CD14-positive monocyte (primary cell): ENCODE data around the gene JMJD1C. TPM values are rescaled to one million over a fixed set of nuclear protein-coding genes. Genes with fewer than 3 reads are reported as not detected.
A peak's percentile ranks its signal among the peaks of the same experiment; 100 is the strongest.

Experiments used
- DNase-seq, 3 donors: peaks; one replicate each; pipeline ENCODE4 v3.0.0-alpha.2; 2011 to 2022
- H2AFZ ChIP-seq: 2 replicates; pipeline ENCODE4 v1.6.0; 2012; ENCODE audit warnings: mild to moderate bottlenecking, low read depth, low read length, inconsistent platforms; ENCODE audit not compliant: insufficient read depth, poor library complexity, severe bottlenecking
- H3K27ac ChIP-seq, 2 donors: 1 replicate in 1 of 2; 2 replicates in 1 of 2; pipeline ENCODE4 v1.5.1; 2012 to 2013; ENCODE audit warnings: low read length in 2 of 2, control low read depth in 1 of 2, inconsistent platforms in 1 of 2, low read depth in 1 of 2, mild to moderate bottlenecking in 1 of 2
- H3K27me3 ChIP-seq, 2 donors: one replicate each; pipeline versions ENCODE4 v1.6.0 to v1.6.1; 2011 to 2013; ENCODE audit warnings: low read length in 2 of 2; ENCODE audit not compliant: control insufficient read depth in 2 of 2, insufficient read depth in 2 of 2
- H3K36me3 ChIP-seq, 2 donors: replicated peaks in 1 of 2; 1 replicate in 1 of 2; 2 replicates in 1 of 2; pipeline versions ENCODE4 v1.5.1 to v1.6.1; 2012 to 2013; ENCODE audit warnings: low read length in 2 of 2, control low read depth in 1 of 2, inconsistent platforms in 1 of 2, mild to moderate bottlenecking in 1 of 2; ENCODE audit not compliant: insufficient read depth in 2 of 2, control insufficient read depth in 1 of 2
- H3K4me1 ChIP-seq, 2 donors: 1 replicate in 1 of 2; 2 replicates in 1 of 2; pipeline versions ENCODE4 v1.5.1 to v1.6.1; 2012 to 2013; ENCODE audit warnings: low read length in 2 of 2, control low read depth in 1 of 2, inconsistent platforms in 1 of 2, mild to moderate bottlenecking in 1 of 2, moderate library complexity in 1 of 2; ENCODE audit not compliant: insufficient read depth in 2 of 2, control insufficient read depth in 1 of 2
- H3K4me2 ChIP-seq: replicated peaks from 2 replicates; pipeline ENCODE3; 2012; ENCODE audit warnings: low read length, moderate library complexity, mild to moderate bottlenecking; ENCODE audit not compliant: poor library complexity, severe bottlenecking; ENCODE audit errors: extremely low read depth
- H3K4me3 ChIP-seq, 3 experiments: fragments of 200-600 bp in 1 of 3; sonication (generic) in 1 of 3; replicated peaks in 1 of 3; 1 replicate in 2 of 3; 2 replicates in 1 of 3; pipeline ENCODE4 v1.5.1; 2011 to 2013; ENCODE audit warnings: low read length in 3 of 3, mild to moderate bottlenecking in 3 of 3, control low read depth in 2 of 3, low read depth in 2 of 3, inconsistent platforms in 1 of 3, moderate library complexity in 1 of 3
- H3K79me2 ChIP-seq: 2 replicates; pipeline ENCODE4 v1.6.0; 2012; ENCODE audit warnings: mild to moderate bottlenecking, control low read depth, inconsistent platforms, low read length, moderate library complexity; ENCODE audit not compliant: insufficient read depth
- H3K9ac ChIP-seq: 2 replicates; pipeline ENCODE4 v1.6.0; 2017; ENCODE audit warnings: low read length, mild to moderate bottlenecking; ENCODE audit not compliant: insufficient read depth, poor library complexity, severe bottlenecking
- H3K9me3 ChIP-seq, 2 donors: replicated peaks in 1 of 2; 1 replicate in 1 of 2; 2 replicates in 1 of 2; pipeline versions ENCODE4 v1.5.1 to v1.6.1; 2012 to 2013; ENCODE audit warnings: low read length in 2 of 2, control low read depth in 1 of 2; ENCODE audit not compliant: control insufficient read depth in 1 of 2, insufficient read depth in 1 of 2
- H4K20me1 ChIP-seq: 2 replicates; pipeline ENCODE4 v1.6.0; 2012; ENCODE audit warnings: mild to moderate bottlenecking, low read length, control low read depth, moderate library complexity; ENCODE audit not compliant: insufficient read depth
- H3K27ac Mint-ChIP-seq, 7 donors: one replicate each; pipeline ENCODE4 v1.8.0; 2020; ENCODE audit warnings: mild to moderate bottlenecking in 7 of 7, mixed read lengths in 7 of 7, moderate library complexity in 6 of 7, inconsistent platforms in 2 of 7
- H3K27me3 Mint-ChIP-seq, 3 donors: one replicate each; pipeline ENCODE4 v1.8.0; 2021 to 2022; ENCODE audit warnings: low read depth in 3 of 3, mild to moderate bottlenecking in 3 of 3, mixed read lengths in 3 of 3, moderate library complexity in 3 of 3, inconsistent platforms in 1 of 3
- H3K36me3 Mint-ChIP-seq, 2 donors: one replicate each; pipeline ENCODE4 v1.8.0; 2020; ENCODE audit warnings: mixed read lengths in 2 of 2, inconsistent platforms in 1 of 2, mild to moderate bottlenecking in 1 of 2
- H3K4me1 Mint-ChIP-seq: one replicate; pipeline ENCODE4 v1.8.0; 2020; ENCODE audit warnings: mild to moderate bottlenecking, mixed read lengths
- H3K4me3 Mint-ChIP-seq, 2 donors: one replicate each; pipeline ENCODE4 v1.8.0; 2020; ENCODE audit warnings: mild to moderate bottlenecking in 2 of 2, mixed read lengths in 2 of 2, moderate library complexity in 1 of 2
- H3K9me3 Mint-ChIP-seq, 7 donors: one replicate each; pipeline ENCODE4 v1.8.0; 2020 to 2022; ENCODE audit warnings: mixed read lengths in 7 of 7, mild to moderate bottlenecking in 6 of 7, moderate library complexity in 6 of 7, inconsistent platforms in 2 of 7
- CTCF ChIP-seq: fragments of 200-600 bp; IDR thresholded peaks from one replicate; pipeline ENCODE4 v1.8.0; 2022; ENCODE audit warnings: antibody characterized with exemption, mild to moderate bottlenecking
- WGBS: methylation state at CpG from one replicate; pipeline ENCODE4 v1.1.5; 2013; ENCODE audit warnings: missing lambda C conversion rate; ENCODE audit not compliant: insufficient coverage; 5-methylcytosine and 5-hydroxymethylcytosine counted together
- intact Hi-C, 2 donors: fragments of 100-400 bp; cut with micrococcal nuclease; formaldehyde crosslinking; loops; one replicate each; pipeline versions ENCODE4 v1.15.0 to v1.15.1; 2023
- polyA plus RNA-seq, 3 donors: library from polyadenylated mRNA; depleted of rRNA in 1 of 3; unstranded in 2 of 3; stranded (reverse) in 1 of 3; fragments of 300-500 nt in 2 of 3; fragments of >200 nt in 1 of 3; fragmentation: Illumina TruSeq in 2 of 3; gene quantifications; 1 replicate in 2 of 3; 2 replicates in 1 of 3; pipeline ENCODE4 v1.2.3, GENCODE V29; 2012 to 2021

JMJD1C gene
- polyA plus RNA-seq, 3 donors: 27.8 to 84.8 (median 46.5) TPM

DNA sequence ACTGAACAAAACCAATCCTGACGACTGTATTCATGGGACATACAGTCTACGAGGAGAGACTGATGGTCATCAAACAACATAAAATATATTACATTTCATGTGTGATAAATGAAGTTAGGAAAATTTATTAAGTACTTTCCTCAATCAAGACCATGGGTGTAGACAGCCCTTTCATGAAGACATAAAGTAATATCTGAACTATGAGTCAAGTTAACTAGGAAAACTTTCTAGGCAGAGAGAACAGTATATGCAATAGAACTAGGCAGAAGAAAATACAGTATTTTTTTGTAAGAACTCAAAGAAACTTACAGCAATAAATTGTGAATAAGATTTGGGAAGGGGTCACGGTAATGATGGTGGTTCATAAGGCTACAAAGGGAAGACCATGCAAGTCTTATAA, 112.8 kb downstream of the JMJD1C start:
- H4K20me1 ChIP-seq: peaks cover 33% of the 10 kb centered on the region
- H3K27ac ChIP-seq: no peak overlapping the region
- no peak overlapping the region for H3K9ac ChIP-seq
- no peaks in the 10 kb centered on the region for H3K27me3 ChIP-seq
- Mint-ChIP-seq H3K36me3 (peaks cover 3 to 4% of the 10 kb centered on the region in 2 donors), H3K27me3 (no peaks in the 10 kb centered on the region), H3K9me3 (no peaks in the 10 kb centered on the region), H3K4me3 (no peak overlapping the region), H3K4me1 (peaks cover 15% of the 10 kb centered on the region), H3K27ac (peak overlapping the region in 1 of 7 donors; percentile 4)
- WGBS: no CpG with 5 or more reads among the region's 3 CpGs
- no peak overlapping the region for H3K4me2 ChIP-seq
- no peak for DNase-seq
- no peaks in the 10 kb centered on the region for H3K9me3 ChIP-seq
- no peak overlapping the region for H3K4me3 ChIP-seq
- peaks cover 16% of the 10 kb centered on the region for H3K79me2 ChIP-seq
- intact Hi-C loops: no loop called here
- no peak overlapping the region for H2AFZ ChIP-seq
- H3K36me3 ChIP-seq: no peaks in the 10 kb centered on the region
- TF ChIP-seq CTCF: no peak
- H3K4me1 ChIP-seq: peaks cover 0 to 5% of the 10 kb centered on the region in 2 donors

DNA sequence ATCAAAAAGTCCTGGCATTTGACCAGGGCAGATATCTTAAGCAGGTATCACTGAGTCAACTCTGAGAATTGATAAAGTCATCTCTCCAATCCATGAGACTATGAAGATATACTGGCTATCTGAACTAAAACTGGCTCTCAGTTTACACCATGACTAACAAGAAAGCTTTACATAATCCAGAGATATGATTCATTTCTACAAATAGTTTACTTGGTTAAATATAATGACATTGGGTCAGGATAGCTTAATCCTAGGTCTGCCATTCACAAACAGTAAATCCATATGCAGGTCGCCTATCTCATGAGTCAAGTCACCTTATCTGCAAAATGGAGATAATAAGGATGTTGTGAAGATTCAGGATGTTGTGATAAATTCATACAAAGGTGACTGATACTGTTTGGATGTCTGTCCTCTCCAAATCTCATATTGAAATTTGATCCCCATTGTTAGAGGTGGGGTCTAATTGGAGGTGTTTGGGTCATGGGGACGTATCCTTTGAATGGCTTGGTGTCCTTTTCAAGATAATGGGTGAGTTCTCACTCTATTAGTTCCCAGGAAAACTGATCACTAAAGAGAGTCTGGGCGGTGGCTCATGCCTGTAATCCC, 117.4 kb downstream of the JMJD1C start:
- H3K9ac ChIP-seq: no peak overlapping the region
- H3K27ac ChIP-seq: no peak overlapping the region
- no peak overlapping the region for H2AFZ ChIP-seq
- no peak for DNase-seq
- peaks cover 37% of the 10 kb centered on the region for H4K20me1 ChIP-seq
- no peaks in the 10 kb centered on the region for H3K27me3 ChIP-seq
- Mint-ChIP-seq H3K27ac (no peak overlapping the region), H3K9me3 (no peaks in the 10 kb centered on the region), H3K4me1 (peaks cover 2% of the 10 kb centered on the region), H3K4me3 (no peak overlapping the region), H3K27me3 (no peaks in the 10 kb centered on the region), H3K36me3 (peaks cover 2 to 4% of the 10 kb centered on the region in 2 donors)
- H3K79me2 ChIP-seq: peaks cover 7% of the 10 kb centered on the region
- no peak for TF ChIP-seq CTCF
- intact Hi-C loops: no loop called here
- no peaks in the 10 kb centered on the region for H3K36me3 ChIP-seq
- H3K9me3 ChIP-seq: no peaks in the 10 kb centered on the region
- H3K4me1 ChIP-seq: no peaks in the 10 kb centered on the region
- H3K4me3 ChIP-seq: no peak overlapping the region
- no peak overlapping the region for H3K4me2 ChIP-seq
- 100% methylated on average over 1 of the region's 3 CpGs for WGBS
